GM21447 (cell line): ENCODE results near the gene DCUN1D2.
"Not testable (repeated sequence)": the region's sequence is repeated elsewhere in the genome, so short reads cannot be mapped to it uniquely, and the experiment has no call there.

Experiments used
- ATAC-seq: cut with Tn5 transposase; IDR thresholded peaks from one replicate; pipeline ENCODE4 v1.9.1; 2021; ENCODE audit not compliant: unreplicated experiment

The DCUN1D2 gene

GRCh38 chr13:113448885-113449692 lies 41.4 kb downstream of the DCUN1D2 start:
- ATAC-seq = no peak

GRCh38 chr13:113448545-113448884 lies 42.0 kb downstream of the DCUN1D2 start:
- ATAC-seq = no peak

GRCh38 chr13:113447596-113447995 lies 42.9 kb downstream of the DCUN1D2 start:
- ATAC-seq = no peak

GRCh38 chr13:113446488-113446854 lies 44.0 kb downstream of the DCUN1D2 start:
- no peak for ATAC-seq

GRCh38 chr13:113445791-113446487 lies 44.6 kb downstream of the DCUN1D2 start:
- peak; percentile 76 for ATAC-seq

GRCh38 chr13:113443991-113444390 lies 46.5 kb downstream of the DCUN1D2 start:
- no peak for ATAC-seq

GRCh38 chr13:113442985-113443362 lies 47.5 kb downstream of the DCUN1D2 start:
- ATAC-seq = no peak

GRCh38 chr13:113442354-113442984 lies 48.0 kb downstream of the DCUN1D2 start:
- ATAC-seq = no peak

- no peak for ATAC-seq
Observed at GRCh38 chr13:113441661-113442060, 48.9 kb downstream of the DCUN1D2 start.

GRCh38 chr13:113437408-113438010 lies 53.0 kb downstream of the DCUN1D2 start:
- no peak for ATAC-seq

GRCh38 chr13:113436866-113437265 lies 53.6 kb downstream of the DCUN1D2 start:
- ATAC-seq = not testable (repeated sequence)

GRCh38 chr13:113435907-113436306 lies 54.6 kb downstream of the DCUN1D2 start:
- ATAC-seq = not testable (repeated sequence)

- ATAC-seq = no peak
Observed at GRCh38 chr13:113433391-113433916, 57.1 kb downstream of the DCUN1D2 start.

GRCh38 chr13:113432506-113433270 lies 57.8 kb downstream of the DCUN1D2 start:
- no peak for ATAC-seq

GRCh38 chr13:113431171-113431570 lies 59.3 kb downstream of the DCUN1D2 start:
- ATAC-seq = no peak

- ATAC-seq = no peak
Observed at GRCh38 chr13:113430378-113431110, 60.0 kb downstream of the DCUN1D2 start.

- ATAC-seq = no peak
Observed at GRCh38 chr13:113429608-113429985, 60.9 kb downstream of the DCUN1D2 start.

- no peak for ATAC-seq
Observed at GRCh38 chr13:113428871-113429607, 61.5 kb downstream of the DCUN1D2 start.

GRCh38 chr13:113428469-113428865 lies 62.0 kb downstream of the DCUN1D2 start:
- ATAC-seq = no peak
